GM19438 (cell line): ENCODE measurements around the gene VPS45.

ENCODE experiments used
- ATAC-seq: cut with Tn5 transposase; IDR thresholded peaks from one replicate; pipeline ENCODE4 v1.9.1; 2021; ENCODE audit warnings: low read depth; ENCODE audit not compliant: unreplicated experiment

Gene VPS45

DNA sequence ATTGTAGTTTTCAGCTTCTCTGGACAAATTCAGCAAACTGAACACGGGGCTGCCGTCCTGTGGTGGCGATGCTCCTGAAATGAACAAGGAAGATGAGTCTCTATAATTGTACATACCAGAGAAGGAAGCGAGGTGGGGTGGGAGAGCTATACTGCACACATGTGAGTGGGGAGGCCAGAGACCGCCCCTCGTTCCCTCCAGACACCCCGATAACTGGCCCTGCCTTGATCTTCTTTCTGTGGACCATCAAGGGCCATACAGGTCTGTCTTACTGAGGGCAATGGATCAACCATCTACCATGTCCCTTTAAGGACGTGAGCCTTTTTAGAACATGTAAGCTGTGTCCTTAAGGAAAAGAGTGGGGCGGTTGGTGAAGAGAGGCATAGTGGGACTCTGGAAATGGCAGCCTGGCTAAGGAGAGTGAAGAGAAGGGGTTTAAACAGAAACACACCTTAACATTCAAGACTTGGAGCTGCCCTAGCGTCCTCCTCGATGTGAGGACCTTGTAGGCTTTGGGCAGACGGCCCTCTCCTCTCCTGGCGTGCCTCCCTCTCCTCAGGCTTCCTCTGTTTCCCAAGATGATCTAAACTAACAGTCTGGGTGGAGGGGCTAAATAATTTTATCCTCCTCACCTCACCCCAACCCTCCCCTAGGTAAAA lies 88.0 kb downstream of the VPS45 start:
- ATAC-seq, result no peak

DNA sequence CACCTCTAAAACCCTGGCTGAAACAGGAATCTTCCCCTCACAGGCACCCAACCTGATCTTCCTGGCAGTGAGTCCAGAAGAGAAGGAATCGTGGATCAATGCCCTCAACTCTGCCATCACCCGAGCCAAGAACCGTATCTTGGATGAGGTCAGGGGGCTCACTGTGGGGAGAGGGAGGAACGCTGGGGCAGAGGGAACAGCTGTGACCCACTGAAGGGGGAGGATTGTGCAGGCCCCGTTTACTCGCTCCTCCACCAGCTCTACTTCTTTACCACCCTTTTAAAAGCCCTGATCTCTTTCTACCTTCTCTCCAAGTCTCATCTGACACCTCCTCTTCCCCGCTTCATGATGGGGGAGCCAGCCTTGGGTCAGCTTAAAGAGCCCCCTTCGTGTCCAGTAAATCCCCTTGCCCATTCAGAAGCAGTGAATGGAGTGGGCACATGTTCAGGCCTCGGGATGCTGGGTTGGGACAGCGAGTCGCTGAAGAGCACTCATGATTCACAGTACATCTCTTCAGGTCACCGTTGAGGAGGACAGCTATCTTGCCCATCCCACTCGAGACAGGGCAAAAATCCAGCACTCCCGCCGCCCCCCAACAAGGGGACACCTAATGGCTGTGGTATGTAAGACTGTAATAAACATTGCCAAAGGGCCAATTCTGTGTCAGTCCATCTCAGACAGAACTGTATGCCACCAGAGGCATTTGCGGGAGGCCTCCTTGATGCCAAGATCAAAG lies 89.5 kb downstream of the VPS45 start:
- ATAC-seq, result no peak

DNA sequence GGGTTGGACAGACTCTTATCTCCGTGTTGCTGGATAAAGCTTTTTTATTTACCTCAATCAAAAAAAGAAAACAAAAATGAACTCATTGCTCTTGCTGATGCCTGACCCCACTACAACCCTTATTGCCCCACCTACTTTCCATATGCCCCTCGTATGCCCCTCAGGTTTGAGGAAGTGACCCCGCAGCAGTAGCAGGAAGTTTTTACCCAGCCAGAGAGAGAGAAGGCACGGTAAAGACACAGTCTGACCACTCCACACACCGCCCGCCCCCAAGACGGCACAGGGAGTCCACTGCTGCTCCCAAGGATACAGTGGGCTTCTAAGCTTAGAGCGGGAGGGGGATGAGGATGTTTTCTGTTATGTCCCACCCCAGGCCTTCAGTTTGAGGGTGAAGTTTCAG lies 92.0 kb downstream of the VPS45 start:
- ATAC-seq, result no peak

DNA sequence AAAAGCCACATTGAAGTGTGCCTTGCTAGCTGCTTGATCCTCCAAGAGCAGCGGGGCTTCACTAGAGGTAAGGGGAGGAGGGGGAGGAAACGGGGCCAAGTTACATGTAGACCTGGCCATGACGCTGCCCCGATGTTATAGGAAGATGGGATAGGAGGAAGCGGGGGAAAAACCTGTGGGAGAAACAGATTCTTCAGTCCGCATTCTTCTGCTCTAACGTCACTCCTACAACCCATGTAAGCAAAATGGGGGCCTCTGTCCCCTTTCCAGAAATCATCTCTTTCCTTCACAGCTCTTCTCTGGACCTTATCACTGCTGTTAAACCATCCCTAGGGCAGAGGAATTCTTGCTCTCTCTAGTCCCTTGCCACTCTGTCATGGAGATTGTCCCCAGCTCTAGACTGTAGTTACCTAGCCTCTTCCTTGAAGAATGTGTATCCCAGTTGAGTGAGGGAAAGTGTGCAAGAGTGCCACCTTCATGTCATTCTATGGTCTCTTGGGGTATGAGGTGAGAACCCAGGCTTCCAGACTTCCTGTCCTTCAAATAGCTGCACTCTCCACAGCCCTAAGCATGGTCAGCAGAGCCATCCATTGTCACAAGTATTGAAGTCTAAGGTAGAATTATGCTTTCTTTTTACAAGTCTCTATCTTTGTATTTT lies 93.5 kb downstream of the VPS45 start:
- ATAC-seq, result no peak

DNA sequence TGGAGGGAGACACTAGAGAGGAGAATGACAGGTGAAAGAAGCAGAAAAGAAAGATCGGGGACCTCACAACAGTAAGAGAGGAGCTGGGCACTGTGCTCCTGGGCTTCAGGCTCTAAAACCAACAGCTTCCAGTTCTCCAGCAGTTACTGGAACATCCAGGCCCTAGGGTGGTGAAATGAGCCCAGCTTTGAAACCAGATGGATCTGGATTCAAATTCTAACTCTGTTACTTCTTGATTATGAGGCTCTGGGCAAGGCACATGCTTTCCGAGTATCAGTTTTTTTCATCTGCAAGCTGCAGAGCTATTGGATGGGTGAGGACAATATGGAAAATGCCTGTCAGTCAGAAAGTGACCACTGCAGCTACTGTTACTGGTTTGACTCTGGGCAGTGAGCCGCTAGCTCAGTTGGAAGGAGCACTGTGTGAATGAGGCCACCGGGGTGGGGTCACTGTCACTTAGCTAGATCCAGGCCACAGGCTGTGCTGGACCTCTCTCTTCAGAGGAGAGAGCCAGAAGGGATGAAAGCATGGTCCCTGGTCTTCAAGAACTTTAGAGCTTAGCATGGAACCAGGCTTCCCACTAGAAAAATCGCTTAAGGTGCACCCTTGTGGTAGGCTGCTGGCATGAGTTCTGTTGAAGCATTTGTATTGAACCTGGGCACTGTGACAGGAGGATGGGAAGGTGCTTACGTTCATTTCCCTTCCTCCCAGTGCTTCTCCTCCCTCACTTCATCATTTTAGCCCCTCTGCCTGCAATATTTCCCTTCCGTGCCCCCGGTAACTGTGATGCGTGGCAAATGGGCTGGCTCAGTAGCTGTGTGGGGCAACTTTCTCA lies 94.4 kb downstream of the VPS45 start:
- no peak for ATAC-seq

DNA sequence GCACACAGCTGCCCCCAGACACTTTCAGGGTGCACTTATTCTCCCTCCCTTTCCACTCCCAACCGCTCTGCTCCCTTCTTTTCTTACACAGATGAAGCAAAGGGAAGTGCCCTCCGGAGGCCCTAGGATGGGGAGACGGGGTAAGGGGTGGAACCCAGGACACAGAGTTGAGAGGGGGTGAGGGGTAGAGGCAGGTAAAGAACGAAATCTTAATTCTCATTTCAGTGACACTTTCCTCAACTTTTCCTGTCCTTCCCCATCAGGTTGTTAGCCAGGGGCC lies 94.9 kb downstream of the VPS45 start:
- no peak for ATAC-seq

DNA sequence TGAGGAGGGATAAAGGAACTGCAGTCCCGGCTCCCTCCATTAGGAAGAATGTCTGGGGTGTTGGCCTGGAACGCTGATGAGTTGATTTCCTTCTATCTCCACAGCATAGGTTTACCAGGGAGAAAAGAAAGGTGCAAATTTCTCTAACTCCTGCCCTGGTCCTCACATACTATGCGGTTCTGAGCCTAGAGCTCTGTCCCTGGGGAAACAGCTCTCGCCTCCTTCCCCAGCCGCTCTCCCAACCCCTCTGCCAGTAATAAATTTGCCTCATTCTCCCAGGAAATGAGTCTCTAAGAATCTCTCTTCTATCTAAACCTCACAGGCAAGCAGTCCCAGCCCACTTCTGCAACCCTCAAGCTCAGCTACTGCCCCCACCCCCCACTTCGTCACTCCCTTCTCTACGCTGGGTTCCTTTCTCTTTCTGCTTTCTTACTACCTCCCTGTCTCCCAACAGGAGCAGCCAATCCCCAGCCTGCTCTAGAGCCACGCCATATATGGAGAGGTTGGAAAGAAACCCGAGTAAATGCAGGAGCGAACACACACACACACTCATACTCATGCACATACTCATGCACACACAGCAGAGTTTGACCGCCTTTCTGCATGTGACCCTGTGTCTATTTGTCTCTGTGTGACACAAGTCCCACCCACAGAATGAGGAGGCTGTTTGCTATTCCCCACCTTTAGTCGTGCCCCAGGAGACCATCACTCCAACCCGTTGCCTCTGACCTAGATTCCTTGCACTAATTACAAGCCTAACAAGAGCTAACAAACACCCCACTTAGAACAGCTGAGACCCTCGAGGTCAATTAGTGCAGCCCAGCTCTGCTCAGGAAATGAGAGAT lies 95.5 kb downstream of the VPS45 start:
- ATAC-seq, result no peak

DNA sequence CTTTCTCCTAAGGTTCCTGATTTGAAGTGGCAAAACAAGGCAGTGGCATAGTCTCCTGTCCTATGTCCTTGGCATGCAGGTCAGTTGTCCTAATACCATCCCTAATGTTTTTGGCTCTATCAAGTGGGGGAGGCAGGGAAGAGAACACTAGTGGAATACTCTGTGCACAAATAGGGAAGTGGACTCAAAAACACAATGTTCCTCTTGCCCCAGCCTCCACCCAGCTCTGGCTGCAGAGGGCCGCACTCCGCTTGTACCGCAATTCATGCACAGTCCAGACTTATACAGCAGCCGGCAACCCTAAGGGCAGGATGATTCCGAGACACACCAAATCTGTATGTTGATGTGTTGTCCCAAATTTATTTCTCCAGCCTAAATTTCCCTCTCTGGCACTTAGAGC lies 96.6 kb downstream of the VPS45 start:
- no peak for ATAC-seq

DNA sequence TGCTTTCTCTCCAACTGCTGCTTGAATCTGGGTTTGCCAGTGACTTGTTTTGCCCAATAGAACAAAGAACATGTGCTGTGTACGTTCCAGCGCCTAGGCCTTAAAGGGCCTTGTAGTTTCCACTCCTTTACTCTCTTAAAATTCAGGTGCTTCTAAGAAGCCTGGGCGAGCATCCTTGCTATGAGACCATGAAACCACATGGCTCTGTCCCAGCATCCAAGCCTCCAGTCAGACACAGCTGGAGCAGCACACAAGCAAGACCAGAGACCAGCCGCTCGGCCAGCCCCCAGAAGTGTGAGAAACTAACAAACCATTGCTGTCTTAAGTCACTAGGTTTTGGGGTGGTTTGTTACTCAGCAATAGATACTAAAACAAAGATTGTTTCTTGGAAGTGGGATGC lies 97.2 kb downstream of the VPS45 start:
- ATAC-seq, result no peak

DNA sequence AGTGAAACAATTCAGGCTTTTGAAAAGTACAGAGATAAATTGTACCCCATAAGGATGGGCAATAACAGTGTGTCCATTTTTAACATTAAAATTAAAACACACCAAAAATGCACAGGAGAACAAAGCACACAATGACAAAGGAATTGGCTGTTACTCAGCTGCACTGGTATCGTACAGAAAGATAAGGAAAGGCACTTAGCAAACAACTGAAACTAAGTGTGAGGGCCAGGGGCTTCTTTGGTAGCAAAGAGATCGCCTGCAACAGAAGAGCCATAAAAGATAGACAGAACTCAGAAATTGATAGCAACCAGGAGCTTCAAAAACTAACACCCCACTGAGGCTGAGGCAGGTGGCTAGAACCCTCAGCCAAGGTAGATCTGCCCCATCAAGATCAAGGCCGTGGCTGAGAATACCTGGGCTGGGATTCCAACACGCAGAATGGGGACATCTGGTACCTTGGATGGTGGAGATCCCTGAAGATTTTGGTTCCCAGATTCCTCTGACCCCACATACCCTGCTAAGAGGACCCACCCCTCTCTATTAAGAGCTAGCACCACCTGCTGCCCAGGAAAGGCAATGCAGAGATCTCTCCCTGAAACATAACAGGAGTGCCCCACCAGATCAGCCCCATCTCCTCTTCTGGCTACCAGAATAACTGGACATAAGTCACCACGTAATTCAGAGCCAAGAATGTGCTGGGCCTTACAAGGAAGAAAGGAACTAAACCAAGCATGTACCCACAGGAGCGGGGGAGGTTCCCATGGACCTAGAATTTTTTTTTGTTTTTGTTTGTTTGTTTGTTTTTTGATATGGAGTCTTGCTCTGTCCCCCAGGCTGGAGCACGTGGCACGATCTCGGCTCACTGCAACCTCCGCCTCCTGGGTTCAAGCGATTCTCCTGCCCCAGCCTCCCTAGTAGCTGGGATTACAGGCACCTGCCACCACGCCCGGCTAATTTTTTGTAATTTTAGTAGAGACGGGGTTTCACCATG lies 98.3 kb downstream of the VPS45 start:
- no peak for ATAC-seq

DNA sequence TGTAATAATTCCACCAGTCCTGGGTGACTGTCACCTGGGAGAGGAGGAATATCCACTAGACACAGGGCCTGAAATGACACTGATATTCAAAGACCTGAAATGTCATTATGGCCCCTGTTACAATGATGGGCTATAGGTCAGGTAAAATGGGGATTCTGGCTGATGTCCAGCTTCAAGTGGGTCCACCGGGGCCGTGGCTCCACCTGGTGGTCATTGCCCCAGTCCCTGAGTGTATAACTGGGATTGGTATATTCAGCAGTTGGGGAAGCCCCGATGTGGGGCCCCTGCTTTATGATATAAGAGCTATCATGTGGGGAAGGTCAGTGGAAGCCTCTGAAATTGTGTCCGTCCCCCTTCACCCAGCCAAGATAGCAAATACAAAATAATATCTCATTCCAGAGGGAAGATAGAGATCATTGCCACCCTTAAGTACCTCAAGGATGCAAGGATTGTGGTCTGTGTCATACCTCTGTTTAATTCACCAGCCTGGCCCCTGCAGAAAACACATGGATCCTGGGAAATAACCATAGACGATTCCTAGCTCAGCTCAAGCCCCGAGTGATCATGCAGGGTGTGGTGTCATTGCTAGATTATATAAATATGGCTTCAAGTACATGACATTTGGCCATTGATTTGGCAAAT lies 101.5 kb downstream of the VPS45 start:
- no peak for ATAC-seq

DNA sequence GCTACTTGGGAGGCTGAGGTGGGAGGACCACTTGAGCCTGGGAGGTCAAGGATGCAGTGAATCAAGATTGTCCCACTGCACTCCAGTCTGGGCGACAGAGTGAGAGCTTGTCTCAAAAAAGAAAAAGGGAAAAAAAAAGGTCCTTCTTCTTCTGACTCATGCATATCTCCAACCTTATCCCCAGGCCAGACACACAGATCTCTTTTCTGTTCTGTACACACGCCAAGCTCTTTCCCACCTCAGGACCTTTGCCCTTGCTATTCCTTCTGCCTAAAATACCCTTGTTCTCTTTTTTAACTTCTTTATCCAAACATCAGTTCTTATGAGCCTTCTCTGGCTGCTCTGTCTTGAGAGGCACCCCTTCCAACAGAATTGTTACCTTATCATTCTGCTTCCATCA lies 104.2 kb downstream of the VPS45 start:
- ATAC-seq, result no peak

DNA sequence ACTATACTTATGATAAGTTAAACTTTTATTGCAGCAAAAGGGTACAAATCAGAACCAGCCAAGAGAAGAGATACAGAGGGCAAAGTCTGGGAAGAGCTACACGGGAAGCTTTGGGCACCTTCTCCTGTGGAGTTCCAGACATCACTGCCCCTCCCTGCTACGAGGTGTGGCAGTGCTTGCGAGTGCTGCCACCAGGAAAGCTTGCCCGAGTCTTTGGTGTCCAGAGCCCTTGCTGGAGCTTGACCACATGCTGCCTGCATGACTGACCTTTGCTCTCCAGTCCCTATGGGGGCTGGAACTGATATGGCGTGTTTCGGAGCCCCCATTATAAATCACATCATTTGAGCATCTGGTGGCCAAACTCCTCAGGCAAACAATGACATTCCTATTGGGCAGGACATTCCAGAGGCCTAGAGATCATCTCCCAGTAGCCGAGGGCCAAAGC lies 105.6 kb downstream of the VPS45 start:
- no peak for ATAC-seq

DNA sequence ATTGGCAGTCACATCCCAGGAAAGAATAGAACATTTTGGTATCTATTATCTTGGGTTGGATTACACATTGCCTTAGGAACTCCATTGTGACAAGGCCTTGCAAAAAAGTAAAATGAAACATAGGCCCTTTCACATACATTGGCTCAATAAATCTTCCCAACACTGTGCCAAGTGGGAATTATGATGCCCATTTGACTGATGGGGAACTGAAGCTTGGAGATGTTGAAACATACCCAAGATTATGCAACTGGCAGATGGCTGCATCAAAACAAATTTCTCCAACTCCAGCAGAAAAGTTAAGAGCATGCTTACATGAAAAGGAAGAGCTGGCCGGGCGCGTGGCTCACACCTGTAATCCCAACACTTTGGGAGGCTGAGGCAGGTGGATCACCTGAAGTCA lies 109.0 kb downstream of the VPS45 start:
- no peak for ATAC-seq

DNA sequence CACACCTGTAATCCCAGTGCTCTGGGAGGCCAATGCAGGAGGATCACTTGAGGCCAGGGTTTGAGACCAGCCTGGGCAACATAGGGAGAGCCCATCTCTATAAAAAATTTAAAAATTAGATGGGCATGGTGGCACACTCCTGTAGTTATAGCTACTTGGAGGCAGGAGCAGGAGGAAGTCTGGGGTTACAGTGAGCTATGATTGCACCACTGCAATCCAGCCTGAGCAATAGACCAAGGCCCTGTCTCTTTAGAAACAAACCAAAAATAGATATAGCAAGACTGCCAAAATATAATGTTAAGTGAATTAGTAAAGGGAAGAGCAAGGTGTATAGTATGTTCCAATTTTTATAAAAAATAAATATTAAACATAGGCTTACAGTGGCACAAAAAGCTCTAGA lies 111.0 kb downstream of the VPS45 start:
- no peak for ATAC-seq

DNA sequence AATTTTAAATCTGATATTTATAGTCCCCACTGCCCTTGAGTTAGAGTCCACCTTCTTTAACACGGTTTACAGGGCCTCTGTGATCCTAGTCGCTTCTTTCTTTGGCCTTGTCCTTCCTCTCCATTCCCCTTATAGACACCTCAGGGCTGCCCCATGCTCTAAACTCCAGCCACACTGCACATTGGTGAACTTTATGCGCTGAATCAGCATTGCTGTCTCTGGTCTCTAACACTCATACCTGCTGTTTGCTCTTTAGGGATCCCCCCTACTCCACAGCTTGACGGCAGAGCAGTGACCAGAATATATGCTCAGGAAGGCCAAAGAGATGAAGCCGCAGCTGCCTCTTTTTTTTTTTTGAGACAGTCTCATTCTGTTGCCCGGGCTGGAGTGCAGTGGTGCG lies 112.3 kb downstream of the VPS45 start:
- no peak for ATAC-seq

DNA sequence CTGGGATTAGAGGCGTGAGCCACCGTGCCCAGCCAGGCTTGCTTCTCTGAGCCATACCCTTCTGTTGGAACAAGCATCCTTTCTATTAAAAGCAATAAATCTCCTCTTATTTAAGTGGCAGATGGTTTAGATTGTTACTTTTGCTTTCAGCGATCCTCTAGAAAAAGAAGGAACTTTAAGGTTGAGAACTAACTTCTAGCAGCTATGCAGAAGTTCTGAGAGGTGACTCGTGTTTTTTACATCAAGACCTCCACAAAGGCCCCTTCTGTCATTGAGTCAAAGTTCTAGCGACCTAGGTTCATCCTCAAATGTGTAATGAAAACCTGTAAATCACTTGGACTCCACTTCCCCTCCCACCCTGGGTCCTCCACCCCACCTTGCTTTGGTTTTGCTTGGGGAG lies 112.9 kb downstream of the VPS45 start:
- no peak for ATAC-seq

DNA sequence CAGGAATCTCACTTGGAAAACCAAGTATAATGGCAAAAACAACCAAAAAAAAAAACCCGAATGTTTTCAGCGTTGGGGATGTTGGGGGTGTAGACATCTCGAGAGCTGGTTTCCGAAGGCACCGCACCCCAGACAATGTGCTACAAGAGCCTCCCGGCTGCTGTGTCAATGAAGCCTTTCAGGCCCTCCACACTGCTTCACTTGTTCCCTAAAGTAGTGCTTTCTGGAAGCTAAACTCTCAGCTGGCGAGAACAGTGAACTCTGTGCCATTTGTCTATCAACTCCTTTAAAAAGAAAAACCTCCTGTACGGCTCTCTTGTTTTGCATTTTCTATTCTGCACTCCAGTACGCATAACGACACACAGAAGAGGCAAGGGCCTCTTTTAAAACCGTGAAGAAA lies 114.7 kb downstream of the VPS45 start:
- ATAC-seq, result no peak

DNA sequence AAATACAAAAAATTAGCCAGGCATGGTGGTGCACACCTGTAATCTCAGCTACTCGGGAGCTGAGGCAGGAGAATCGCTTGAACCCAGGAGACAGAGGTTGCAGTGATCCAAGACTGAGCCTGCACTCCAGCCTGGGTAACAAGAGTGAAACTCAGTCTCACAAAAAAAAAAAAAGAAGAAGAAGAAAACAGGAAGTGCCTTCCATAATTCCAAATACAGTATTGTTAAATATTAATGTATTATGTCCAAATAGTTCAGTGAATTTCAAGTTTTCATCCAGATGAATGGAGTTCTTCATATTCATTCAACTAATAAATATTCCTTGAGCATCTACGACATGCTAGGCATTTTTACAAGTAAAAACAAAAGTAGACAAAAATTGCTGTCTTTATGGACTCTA lies 115.5 kb downstream of the VPS45 start:
- ATAC-seq, result no peak
